ENCODE results near the gene RBBP6. TPM values are rescaled to one million over a fixed set of nuclear protein-coding genes. Genes with fewer than 3 reads are reported as not detected.

RBBP6 gene
- total RNA-seq, 1 experiment from 2014 or later, result 76.6 TPM

GRCh38 chr16:24577167-24577566, 37.8 kb downstream of the RBBP6 start:
- H3K9me2 ChIP-seq (ENCODE audit: insufficient read depth), result no peaks in the 10 kb centered on the region
- ChIA-PET POLR2A (ENCODE audit: unreplicated experiment) (interaction anchor here (0.6 kb wide), 1 partner anchor 202 kb away, joined by 3 read pairs; no protein-coding TSS in a partner anchor), CTCF (no interaction called here)
- H2AFZ ChIP-seq, result no peak overlapping the region
- H3K27ac ChIP-seq, result no peak overlapping the region
- no peaks in the 10 kb centered on the region for H4K20me1 ChIP-seq (ENCODE audit: insufficient read depth)
- H3K27me3 ChIP-seq (ENCODE audit: insufficient read depth, low read depth), result no peaks in the 10 kb centered on the region
- no peaks in the 10 kb centered on the region; the same call in 1 of the 2 replicates for H3K9me3 ChIP-seq (ENCODE audit: insufficient read depth, low read depth)
- no peak for TF ChIP-seq CTCF (conservative IDR thresholded peaks at IDR 0.05)
- no peak for TF ChIP-seq EZH2 (IDR thresholded peaks at IDR 0.05; ENCODE audit: low read depth)
- H3K36me3 ChIP-seq (ENCODE audit: low read depth), result no peaks in the 10 kb centered on the region
- H3F3A ChIP-seq (ENCODE audit: insufficient read depth, low read depth), result no peaks in the 10 kb centered on the region; the same call in 1 of the 2 replicates
- H3K4me1 ChIP-seq (replicated peaks; ENCODE audit: insufficient read depth), result no peaks in the 10 kb centered on the region
- no peak for DNase-seq
- H3K4me2 ChIP-seq, result no peak overlapping the region
- BruUV-seq (replicated peaks), result no TSS peak
- intact Hi-C loops (cut with micrococcal nuclease; ENCODE audit: unreplicated experiment), result no loop called here
- H3K79me2 ChIP-seq (ENCODE audit: low read depth), result no peaks in the 10 kb centered on the region
- H3K4me3 ChIP-seq, result no peak overlapping the region

GRCh38 chr16:24580665-24581064, 41.3 kb downstream of the RBBP6 start:
- TF ChIP-seq EZH2 (IDR thresholded peaks at IDR 0.05; ENCODE audit: low read depth) (no peak), CTCF (conservative IDR thresholded peaks at IDR 0.05) (peak; percentile 68)
- ChIA-PET CTCF (interaction anchor here (1.0 kb wide), 1 partner anchor 220 kb away, joined by 8 read pairs; no protein-coding TSS in a partner anchor), POLR2A (ENCODE audit: unreplicated experiment) (no interaction called here)
- DNase-seq, result no peak
- Histone ChIP-seq H3K27ac (no peak overlapping the region), H2AFZ (no peak overlapping the region), H4K20me1 (ENCODE audit: insufficient read depth) (no peaks in the 10 kb centered on the region), H3K9me2 (ENCODE audit: insufficient read depth) (no peaks in the 10 kb centered on the region), H3K4me3 (no peak overlapping the region), H3K4me2 (0 out of 2 replicates have a peak overlapping the region, but pooled peaks have one; percentile 7), H3K4me1 (replicated peaks; ENCODE audit: insufficient read depth) (peaks cover 7% of the 10 kb centered on the region), H3K27me3 (ENCODE audit: insufficient read depth, low read depth) (no peaks in the 10 kb centered on the region), H3K79me2 (ENCODE audit: low read depth) (no peaks in the 10 kb centered on the region), H3K36me3 (ENCODE audit: low read depth) (no peaks in the 10 kb centered on the region), H3K9me3 (ENCODE audit: insufficient read depth, low read depth) (no peaks in the 10 kb centered on the region), H3F3A (ENCODE audit: insufficient read depth, low read depth) (peaks cover 5% of the 10 kb centered on the region; the same call in 1 of the 2 replicates)
- no TSS peak for BruUV-seq (replicated peaks)
- intact Hi-C loops (cut with micrococcal nuclease; ENCODE audit: unreplicated experiment), result loop anchor here (1.0 to 10.0 kb wide), 2 partner anchors 164 to 220 kb away; no protein-coding TSS in a partner anchor

- no peak for TF ChIP-seq EZH2 (IDR thresholded peaks at IDR 0.05; ENCODE audit: low read depth)
- TF ChIP-seq CTCF (conservative IDR thresholded peaks at IDR 0.05), result no peak
- Histone ChIP-seq H3K79me2 (ENCODE audit: low read depth) (no peaks in the 10 kb centered on the region), H3K27me3 (ENCODE audit: insufficient read depth, low read depth) (no peaks in the 10 kb centered on the region), H3K4me1 (replicated peaks; ENCODE audit: insufficient read depth) (peaks cover 13% of the 10 kb centered on the region), H3K9me3 (ENCODE audit: insufficient read depth, low read depth) (no peaks in the 10 kb centered on the region), H3K9me2 (ENCODE audit: insufficient read depth) (no peaks in the 10 kb centered on the region), H3K27ac (no peak overlapping the region), H4K20me1 (ENCODE audit: insufficient read depth) (no peaks in the 10 kb centered on the region), H3K36me3 (ENCODE audit: low read depth) (no peaks in the 10 kb centered on the region), H3K4me3 (no peak overlapping the region), H3F3A (ENCODE audit: insufficient read depth, low read depth) (peaks cover 13% of the 10 kb centered on the region; the same call in 1 of the 2 replicates), H3K4me2 (no peak overlapping the region), H2AFZ (no peak overlapping the region)
- POLR2A ChIA-PET (ENCODE audit: unreplicated experiment), result no interaction called here
- BruUV-seq (replicated peaks), result no TSS peak
- CTCF ChIA-PET, result no interaction called here
- no peak for DNase-seq
- intact Hi-C loops (cut with micrococcal nuclease; ENCODE audit: unreplicated experiment), result loop anchor here (10.0 kb wide), 1 partner anchor 161 kb away; no protein-coding TSS in a partner anchor
Measured at GRCh38 chr16:24583494-24583893, 44.1 kb downstream of the RBBP6 start.

Data from PC-9 (cell line).